ENCODE measurements around the gene ONECUT2. TPM values are rescaled to one million over a fixed set of nuclear protein-coding genes. Genes with fewer than 3 reads are reported as not detected.
"Not testable (repeated sequence)": the region's sequence is repeated elsewhere in the genome, so short reads cannot be mapped to it uniquely, and the experiment has no call there.

Gene ONECUT2
- total and polyA plus RNA-seq, 2 donors (not counting 1 experiment from before 2014, with no cell fraction given): not detected

DNA sequence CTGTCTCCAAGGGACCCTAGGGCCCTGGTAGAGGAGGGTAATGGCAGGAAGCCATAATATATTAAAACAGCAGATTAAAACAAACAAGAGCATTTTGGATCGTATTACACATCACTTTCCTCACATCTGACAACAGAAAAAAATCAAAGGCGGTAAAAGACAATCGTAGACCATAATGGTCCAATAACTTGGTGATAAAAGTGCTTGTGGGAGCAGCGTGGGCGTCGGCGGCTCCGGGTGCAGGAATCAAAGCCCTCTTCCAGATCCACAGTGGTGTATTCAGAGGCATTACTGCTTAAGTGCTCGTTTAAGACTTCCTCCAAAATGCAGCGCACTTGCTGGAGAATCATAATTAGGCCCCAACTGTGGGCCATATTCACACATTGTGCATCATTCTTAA, 83.4 kb downstream of the ONECUT2 start:
- peaks cover 0 to 9% (median 2%) of the 10 kb centered on the region in 4 experiments for H3K27me3 ChIP-seq (replicated peaks in 1 of 4; ENCODE audit: control extremely low read depth in 1 of 4, control insufficient read depth in 3 of 4, insufficient read depth in 4 of 4, low read length in 3 of 4)
- no peaks in the 10 kb centered on the region for H3K4me1 ChIP-seq (ENCODE audit: control insufficient read depth in 2 of 2, insufficient read depth in 2 of 2, low read length in 2 of 2)
- 87% methylated on average over 6 of the region's 10 CpGs for WGBS (ENCODE audit: insufficient coverage)
- ATAC-seq (ENCODE audit: low read depth): no peak
- intact Hi-C loops (cut with micrococcal nuclease): no loop called here
- H3K9ac ChIP-seq (ENCODE audit: low read length): no peak overlapping the region
- H4K20me1 ChIP-seq (ENCODE audit: control insufficient read depth, insufficient read depth, low read length, poor library complexity, severe bottlenecking): no peaks in the 10 kb centered on the region
- H3K79me2 ChIP-seq (ENCODE audit: control insufficient read depth, insufficient read depth, low read length): no peaks in the 10 kb centered on the region
- H3K4me3 ChIP-seq (ENCODE audit: control extremely low read depth in 1 of 5, extremely low read depth in 1 of 5, insufficient read depth in 1 of 5, low read depth in 2 of 5, low read length in 4 of 5): no peak overlapping the region
- H3K27ac ChIP-seq (ENCODE audit: low read length in 2 of 2): no peak overlapping the region
- Mint-ChIP-seq H3K27me3 (peaks cover 24% of the 10 kb centered on the region), H3K27ac (no peak overlapping the region), H3K4me1 (peaks cover 4% of the 10 kb centered on the region), H3K9me3 (ENCODE audit: insufficient read depth) (no peaks in the 10 kb centered on the region), H3K4me3 (no peak overlapping the region)
- no peak for TF ChIP-seq EZH2 (IDR thresholded peaks at IDR 0.05; ENCODE audit: borderline replicate concordance, insufficient read depth, low read depth, low read length, poor library complexity, severe bottlenecking)
- TF ChIP-seq, protein P1, sequence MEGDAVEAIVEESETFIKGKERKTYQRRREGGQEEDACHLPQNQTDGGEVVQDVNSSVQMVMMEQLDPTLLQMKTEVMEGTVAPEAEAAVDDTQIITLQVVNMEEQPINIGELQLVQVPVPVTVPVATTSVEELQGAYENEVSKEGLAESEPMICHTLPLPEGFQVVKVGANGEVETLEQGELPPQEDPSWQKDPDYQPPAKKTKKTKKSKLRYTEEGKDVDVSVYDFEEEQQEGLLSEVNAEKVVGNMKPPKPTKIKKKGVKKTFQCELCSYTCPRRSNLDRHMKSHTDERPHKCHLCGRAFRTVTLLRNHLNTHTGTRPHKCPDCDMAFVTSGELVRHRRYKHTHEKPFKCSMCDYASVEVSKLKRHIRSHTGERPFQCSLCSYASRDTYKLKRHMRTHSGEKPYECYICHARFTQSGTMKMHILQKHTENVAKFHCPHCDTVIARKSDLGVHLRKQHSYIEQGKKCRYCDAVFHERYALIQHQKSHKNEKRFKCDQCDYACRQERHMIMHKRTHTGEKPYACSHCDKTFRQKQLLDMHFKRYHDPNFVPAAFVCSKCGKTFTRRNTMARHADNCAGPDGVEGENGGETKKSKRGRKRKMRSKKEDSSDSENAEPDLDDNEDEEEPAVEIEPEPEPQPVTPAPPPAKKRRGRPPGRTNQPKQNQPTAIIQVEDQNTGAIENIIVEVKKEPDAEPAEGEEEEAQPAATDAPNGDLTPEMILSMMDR (IDR thresholded peaks at IDR 0.05): no peak
- DNase-seq: no peak
- CTCF ChIA-PET: no interaction called here
- no peak overlapping the region for H2AFZ ChIP-seq (ENCODE audit: insufficient read depth, low read depth, low read length, poor library complexity, severe bottlenecking)
- POLR2A ChIA-PET: no interaction called here
- no peaks in the 10 kb centered on the region for H3K36me3 ChIP-seq (replicated peaks in 1 of 2; ENCODE audit: control extremely low read depth in 1 of 2, control insufficient read depth in 1 of 2, extremely low read depth in 1 of 2, insufficient read depth in 2 of 2, low read length in 1 of 2)
- H3K9me3 ChIP-seq (ENCODE audit: control extremely low read depth in 1 of 3, control insufficient read depth in 2 of 3, insufficient read depth in 1 of 3, low read length in 2 of 3): peaks cover 0 to 4% (median 0%) of the 10 kb centered on the region in 3 donors
- H3K4me2 ChIP-seq (replicated peaks; ENCODE audit: low read depth, low read length, poor library complexity, severe bottlenecking): no peak overlapping the region

DNA sequence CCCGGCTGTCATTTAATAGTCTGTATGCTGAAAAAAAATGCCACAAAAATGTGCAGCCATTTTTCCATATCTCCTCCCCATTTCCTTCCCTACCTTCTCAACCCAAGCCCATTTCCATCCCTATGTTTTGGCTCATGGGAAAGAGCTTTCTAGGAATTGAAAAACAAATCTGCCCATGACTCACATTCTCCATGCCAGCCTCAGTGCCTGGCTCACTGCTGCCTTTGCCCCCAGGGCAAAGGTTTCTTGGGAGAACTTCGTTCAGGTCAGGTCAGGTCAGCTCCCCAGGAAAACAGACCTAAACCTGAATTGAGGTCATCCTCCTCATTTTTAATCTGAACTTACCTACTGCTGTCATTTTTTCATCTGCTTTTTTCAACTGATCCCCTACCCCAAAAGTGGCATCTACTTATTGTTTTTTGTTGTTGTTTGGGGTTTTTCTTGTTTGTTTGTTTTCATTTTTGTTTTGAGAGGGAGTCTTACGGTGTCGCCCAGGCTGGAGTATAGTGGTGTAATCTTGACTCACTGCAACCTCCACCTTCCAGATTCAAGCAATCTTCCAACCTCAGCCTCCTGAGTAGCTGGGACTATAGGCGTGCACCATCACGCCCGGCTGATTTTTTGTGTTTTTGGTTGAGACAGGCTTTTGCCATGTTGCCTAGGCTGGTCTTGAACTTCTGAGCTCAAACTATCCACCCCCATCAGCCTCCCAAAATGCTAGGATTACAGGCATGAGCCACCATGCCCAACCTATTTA, 84.7 kb downstream of the ONECUT2 start:
- Histone ChIP-seq H3K9ac (ENCODE audit: low read length) (no peak overlapping the region), H3K27ac (ENCODE audit: low read length in 2 of 2) (no peak overlapping the region), H3K4me3 (ENCODE audit: control extremely low read depth in 1 of 5, extremely low read depth in 1 of 5, insufficient read depth in 1 of 5, low read depth in 2 of 5, low read length in 4 of 5) (no peak overlapping the region), H2AFZ (ENCODE audit: insufficient read depth, low read depth, low read length, poor library complexity, severe bottlenecking) (no peak overlapping the region), H3K4me2 (replicated peaks; ENCODE audit: low read depth, low read length, poor library complexity, severe bottlenecking) (no peak overlapping the region), H3K36me3 (replicated peaks in 1 of 2; ENCODE audit: control extremely low read depth in 1 of 2, control insufficient read depth in 1 of 2, extremely low read depth in 1 of 2, insufficient read depth in 2 of 2, low read length in 1 of 2) (no peaks in the 10 kb centered on the region), H3K4me1 (ENCODE audit: control insufficient read depth in 2 of 2, insufficient read depth in 2 of 2, low read length in 2 of 2) (no peaks in the 10 kb centered on the region), H3K79me2 (ENCODE audit: control insufficient read depth, insufficient read depth, low read length) (no peaks in the 10 kb centered on the region), H4K20me1 (ENCODE audit: control insufficient read depth, insufficient read depth, low read length, poor library complexity, severe bottlenecking) (no peaks in the 10 kb centered on the region), H3K9me3 (ENCODE audit: control extremely low read depth in 1 of 3, control insufficient read depth in 2 of 3, insufficient read depth in 1 of 3, low read length in 2 of 3) (peaks cover 0 to 4% (median 0%) of the 10 kb centered on the region in 3 donors), H3K27me3 (replicated peaks in 1 of 4; ENCODE audit: control extremely low read depth in 1 of 4, control insufficient read depth in 3 of 4, insufficient read depth in 4 of 4, low read length in 3 of 4) (peaks cover 0 to 9% (median 2%) of the 10 kb centered on the region in 4 experiments)
- ChIA-PET POLR2A (no interaction called here), CTCF (no interaction called here)
- H3K4me3 Mint-ChIP-seq: no peak overlapping the region
- H3K27ac Mint-ChIP-seq: no peak overlapping the region
- ATAC-seq (ENCODE audit: low read depth): no peak
- H3K27me3 Mint-ChIP-seq: peaks cover 24% of the 10 kb centered on the region
- peaks cover 4% of the 10 kb centered on the region for H3K4me1 Mint-ChIP-seq
- no peak for TF ChIP-seq EZH2 (IDR thresholded peaks at IDR 0.05; ENCODE audit: borderline replicate concordance, insufficient read depth, low read depth, low read length, poor library complexity, severe bottlenecking)
- TF ChIP-seq, protein P1 (IDR thresholded peaks at IDR 0.05): no peak
- DNase-seq: no peak
- intact Hi-C loops (cut with micrococcal nuclease): no loop called here
- WGBS (ENCODE audit: insufficient coverage): 73% methylated on average over 2 of the region's 7 CpGs
- no peaks in the 10 kb centered on the region for H3K9me3 Mint-ChIP-seq (ENCODE audit: insufficient read depth)

DNA sequence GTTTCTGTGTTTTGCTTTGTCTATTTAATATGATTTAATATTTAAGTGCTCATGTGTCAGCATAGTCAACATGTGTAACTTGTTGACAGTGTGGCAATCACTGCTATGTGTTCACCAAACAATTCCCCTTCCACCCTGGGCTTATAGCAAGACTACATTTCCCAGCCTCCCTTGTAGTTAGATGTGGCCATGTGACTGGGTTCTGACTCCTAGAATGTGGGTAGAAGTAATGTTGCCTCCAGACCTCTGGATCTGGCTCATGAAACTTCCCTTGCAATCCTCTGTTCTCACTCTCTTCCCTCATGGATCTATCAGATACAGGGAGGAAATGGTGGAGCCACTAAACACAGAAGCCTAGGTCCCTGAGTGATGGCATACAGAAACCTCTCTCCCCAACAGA, 87.2 kb downstream of the ONECUT2 start:
- H3K79me2 ChIP-seq (ENCODE audit: control insufficient read depth, insufficient read depth, low read length); H3K9me3 ChIP-seq (ENCODE audit: control extremely low read depth in 1 of 3, control insufficient read depth in 2 of 3, insufficient read depth in 1 of 3, low read length in 2 of 3); H3K27ac ChIP-seq (ENCODE audit: low read length in 2 of 2); H4K20me1 ChIP-seq (ENCODE audit: control insufficient read depth, insufficient read depth, low read length, poor library complexity, severe bottlenecking); H3K36me3 ChIP-seq (replicated peaks in 1 of 2; ENCODE audit: control extremely low read depth in 1 of 2, control insufficient read depth in 1 of 2, extremely low read depth in 1 of 2, insufficient read depth in 2 of 2, low read length in 1 of 2); H3K4me3 Mint-ChIP-seq; H3K27me3 ChIP-seq (replicated peaks in 1 of 4; ENCODE audit: control extremely low read depth in 1 of 4, control insufficient read depth in 3 of 4, insufficient read depth in 4 of 4, low read length in 3 of 4); CTCF ChIA-PET; H3K4me1 Mint-ChIP-seq; H3K9ac ChIP-seq (ENCODE audit: low read length); DNase-seq; H2AFZ ChIP-seq (ENCODE audit: insufficient read depth, low read depth, low read length, poor library complexity, severe bottlenecking); H3K9me3 Mint-ChIP-seq (ENCODE audit: insufficient read depth); H3K4me3 ChIP-seq (ENCODE audit: control extremely low read depth in 1 of 5, extremely low read depth in 1 of 5, insufficient read depth in 1 of 5, low read depth in 2 of 5, low read length in 4 of 5); intact Hi-C loops (cut with micrococcal nuclease); H3K4me1 ChIP-seq (ENCODE audit: control insufficient read depth in 2 of 2, insufficient read depth in 2 of 2, low read length in 2 of 2); ATAC-seq (ENCODE audit: low read depth); H3K4me2 ChIP-seq (replicated peaks; ENCODE audit: low read depth, low read length, poor library complexity, severe bottlenecking); H3K27ac Mint-ChIP-seq; POLR2A ChIA-PET: not testable (repeated sequence)
- H3K27me3 Mint-ChIP-seq: peaks cover 22% of the 10 kb centered on the region

Measured in B cell (primary cell).